Raji (cell line): Measurements from ENCODE around the gene BABAM2.

ENCODE experiments used
- POLR2A ChIP-seq: IDR thresholded peaks from 2 replicates; pipeline ENCODE4 v1.6.1; 2011; ENCODE audit warnings: low read depth, low read length, control low read depth; ENCODE audit not compliant: insufficient read depth

BABAM2 gene

DNA sequence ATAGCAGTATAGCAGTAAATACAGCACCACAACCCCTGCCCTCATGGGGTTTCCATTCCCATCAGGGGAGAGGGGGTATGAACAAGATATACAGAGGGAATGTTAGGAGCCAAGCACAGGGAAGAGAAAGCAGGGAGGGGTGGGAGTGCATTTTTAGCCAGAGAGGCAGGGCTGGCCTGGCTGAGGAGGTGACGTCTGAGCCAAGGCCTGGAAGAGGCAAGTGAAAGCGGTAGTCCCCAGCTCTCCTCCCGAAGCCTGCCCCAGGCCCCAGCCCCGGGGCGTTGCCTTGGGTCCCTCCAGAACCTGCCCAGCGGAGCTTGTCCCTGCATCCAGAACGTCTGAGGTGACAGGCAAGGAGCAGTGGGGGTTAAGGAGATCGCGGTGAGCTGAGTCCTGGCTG is 457.1 kb downstream of the BABAM2 start:
- no peak for TF ChIP-seq POLR2A

DNA sequence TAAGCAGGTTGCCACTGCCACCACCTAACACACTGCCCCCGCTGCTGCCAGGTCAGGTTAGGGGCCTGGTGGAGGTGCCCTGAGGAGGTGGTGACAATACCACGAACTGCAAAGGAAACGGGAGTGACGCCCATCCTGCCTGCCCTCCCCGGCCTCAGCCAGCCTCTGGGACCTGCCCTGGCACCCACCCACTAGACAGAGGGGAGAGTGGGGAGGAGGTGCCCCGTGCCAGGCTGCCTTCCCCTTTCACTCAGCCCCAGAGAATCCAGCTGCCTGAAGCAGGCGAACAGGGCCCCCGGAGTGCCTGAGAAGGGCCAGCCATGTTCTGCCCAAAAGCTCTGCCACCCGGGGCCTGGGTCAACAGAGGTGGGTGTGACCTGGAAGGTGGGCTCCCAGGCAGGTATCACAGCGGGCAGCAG is 457.6 kb downstream of the BABAM2 start:
- no peak for TF ChIP-seq POLR2A

DNA sequence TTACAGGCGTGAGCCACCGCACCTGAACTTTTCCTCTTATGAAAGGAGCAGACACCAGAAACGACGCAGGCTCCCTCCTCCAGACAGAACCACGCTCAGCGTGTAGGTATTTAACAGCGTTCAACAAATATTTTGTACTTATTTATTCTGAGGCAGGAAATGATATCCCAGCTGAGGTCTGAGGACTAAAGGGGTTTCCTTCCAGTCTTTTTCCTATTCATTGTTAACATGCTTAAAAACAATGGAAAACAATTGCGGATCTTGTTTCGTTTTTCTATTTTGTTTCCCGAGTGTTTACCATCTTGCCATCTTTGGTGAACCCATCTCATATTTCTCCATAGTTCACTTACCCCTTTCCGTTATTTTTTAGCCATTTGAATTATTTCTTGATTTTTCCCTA is 458.4 kb downstream of the BABAM2 start:
- no peak for TF ChIP-seq POLR2A

DNA sequence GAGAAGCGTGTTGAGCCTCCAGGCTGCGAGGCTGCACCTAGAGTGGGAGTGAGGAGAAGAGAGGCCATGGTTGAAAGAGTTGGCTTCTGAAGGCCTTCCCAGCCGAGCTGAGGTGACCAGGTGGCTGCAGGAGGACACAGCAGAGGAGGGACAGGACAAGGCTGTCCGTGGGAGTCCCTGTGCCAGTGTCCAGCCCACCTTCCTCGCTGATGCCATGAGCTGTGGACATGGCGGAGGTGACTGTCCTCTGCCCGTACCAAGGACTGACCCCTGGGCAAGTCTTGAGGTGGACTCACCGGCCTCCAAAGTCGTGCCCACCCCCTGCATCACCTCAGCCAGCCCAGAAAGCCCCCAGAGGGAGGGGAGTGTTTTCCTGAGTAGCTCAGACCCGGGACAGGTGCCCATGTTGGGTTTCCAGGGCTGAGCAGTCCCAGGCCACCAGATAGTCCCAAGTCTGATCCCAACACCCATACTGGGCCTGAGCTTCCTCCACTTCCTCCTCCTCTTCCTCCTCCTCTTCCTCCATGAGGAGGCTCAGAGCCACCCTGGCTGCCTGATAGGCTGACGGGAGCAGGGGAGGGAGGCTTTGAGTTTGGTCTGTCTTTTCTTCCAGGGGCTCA is 459.1 kb downstream of the BABAM2 start:
- TF ChIP-seq POLR2A: no peak

DNA sequence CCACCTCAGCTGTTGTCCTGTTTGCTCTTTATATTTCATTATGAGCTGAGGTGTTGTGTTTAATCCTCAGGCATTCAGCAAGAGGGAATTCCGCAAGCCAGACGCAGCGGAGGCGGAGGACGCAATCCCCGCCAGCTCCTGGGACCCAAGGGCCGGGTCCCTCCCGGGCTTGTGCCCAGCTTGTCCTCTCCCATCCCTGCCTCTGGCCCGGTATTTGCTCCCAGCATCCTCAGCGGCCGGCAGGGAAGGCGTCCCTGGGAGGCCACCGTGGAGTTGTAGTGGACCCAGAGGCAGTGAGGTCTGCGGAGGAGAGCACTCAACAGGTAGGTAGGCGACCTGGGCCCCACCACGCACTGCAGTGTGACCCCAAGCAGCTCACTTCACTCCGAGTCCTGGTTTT is 459.7 kb downstream of the BABAM2 start:
- no peak for TF ChIP-seq POLR2A

DNA sequence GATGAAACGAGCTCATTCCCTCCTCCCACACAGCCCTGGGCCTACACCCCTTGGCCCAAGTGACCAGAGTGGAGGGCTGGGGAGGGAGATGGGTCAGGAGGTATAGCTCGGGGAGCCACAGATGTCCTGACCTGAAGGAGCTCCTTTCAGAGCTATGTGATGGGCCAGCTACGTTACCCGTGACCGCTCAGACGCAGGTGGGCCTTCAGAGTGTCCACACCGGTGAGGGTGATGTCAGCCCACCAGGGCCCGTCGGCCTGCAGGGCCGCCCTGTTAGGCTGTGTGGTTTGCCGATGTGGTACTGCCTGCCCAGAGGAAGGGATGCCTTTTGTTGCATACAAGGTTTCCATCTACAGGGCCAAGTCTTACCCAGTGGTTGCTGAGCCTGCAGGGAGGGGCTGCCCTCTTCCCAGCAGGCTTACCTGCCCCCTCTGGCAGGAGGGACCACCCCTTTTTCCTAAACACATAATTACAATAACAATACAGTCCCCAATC is 460.3 kb downstream of the BABAM2 start:
- no peak for TF ChIP-seq POLR2A

DNA sequence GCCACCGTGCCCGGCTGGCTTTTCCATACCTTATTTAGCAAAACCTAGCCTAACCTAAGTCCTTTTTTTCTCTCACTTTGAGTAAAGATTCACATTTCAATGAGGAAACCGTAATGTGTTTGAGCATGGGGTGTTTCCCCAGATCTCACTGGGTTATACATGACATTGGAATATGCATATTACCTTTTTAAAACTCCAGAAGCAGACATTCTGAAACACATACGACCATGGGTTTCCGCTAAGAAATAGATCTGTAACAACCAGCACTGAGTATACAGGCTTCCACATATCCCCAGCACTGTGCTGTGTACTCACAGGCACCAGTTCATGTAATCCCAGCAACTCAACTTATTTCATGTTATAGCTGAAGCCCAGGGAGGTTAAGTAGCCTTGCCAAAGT is 461.1 kb downstream of the BABAM2 start:
- TF ChIP-seq POLR2A: no peak

DNA sequence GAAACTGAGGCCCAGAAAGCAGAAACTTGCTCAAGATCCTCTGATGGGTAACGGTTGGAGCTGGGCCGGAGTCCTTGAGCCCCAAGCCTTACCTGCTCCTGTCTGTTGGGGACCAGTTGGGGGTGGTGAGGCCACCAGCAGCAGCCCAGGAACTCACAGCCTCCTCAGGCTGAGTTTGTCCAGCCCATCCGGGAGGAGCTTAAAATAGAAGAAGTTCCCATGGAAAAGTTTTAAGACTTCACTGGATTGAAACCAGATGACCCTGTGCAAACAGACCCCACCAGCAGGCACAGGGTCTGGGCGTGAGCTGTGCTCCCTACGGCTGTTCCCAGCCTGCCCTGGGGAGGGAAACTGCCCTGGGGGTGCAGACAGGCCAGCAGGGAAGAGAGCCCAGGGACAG is 461.6 kb downstream of the BABAM2 start:
- no peak for TF ChIP-seq POLR2A

DNA sequence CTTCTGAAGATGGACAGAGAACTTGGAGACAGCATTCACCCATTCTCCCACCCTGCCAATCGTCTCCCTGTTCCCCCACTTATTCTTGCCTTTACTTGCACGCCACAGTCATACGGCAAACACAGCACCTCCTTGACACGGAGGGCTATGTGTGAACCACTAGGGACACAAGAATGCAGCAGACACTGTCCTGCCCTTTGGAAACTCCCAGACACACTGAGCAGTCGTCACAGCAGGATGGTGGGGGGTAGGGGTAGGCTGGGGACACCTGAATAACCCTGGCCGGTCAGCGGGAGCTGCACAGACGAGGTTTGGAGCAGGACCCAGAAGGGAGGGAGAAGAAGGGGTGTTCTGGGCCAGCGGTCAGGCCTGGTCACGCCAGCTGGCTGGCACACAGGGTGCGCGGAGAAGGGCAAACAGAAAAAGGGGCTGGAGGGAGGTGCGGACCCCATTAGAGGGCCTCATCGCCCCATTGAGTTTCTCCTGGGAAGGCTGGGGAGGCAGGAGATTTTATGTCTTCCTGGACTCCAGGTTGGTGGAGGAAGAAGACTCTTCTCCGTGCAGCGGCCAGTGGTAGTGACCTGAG is 462.2 kb downstream of the BABAM2 start:
- TF ChIP-seq POLR2A: no peak

DNA sequence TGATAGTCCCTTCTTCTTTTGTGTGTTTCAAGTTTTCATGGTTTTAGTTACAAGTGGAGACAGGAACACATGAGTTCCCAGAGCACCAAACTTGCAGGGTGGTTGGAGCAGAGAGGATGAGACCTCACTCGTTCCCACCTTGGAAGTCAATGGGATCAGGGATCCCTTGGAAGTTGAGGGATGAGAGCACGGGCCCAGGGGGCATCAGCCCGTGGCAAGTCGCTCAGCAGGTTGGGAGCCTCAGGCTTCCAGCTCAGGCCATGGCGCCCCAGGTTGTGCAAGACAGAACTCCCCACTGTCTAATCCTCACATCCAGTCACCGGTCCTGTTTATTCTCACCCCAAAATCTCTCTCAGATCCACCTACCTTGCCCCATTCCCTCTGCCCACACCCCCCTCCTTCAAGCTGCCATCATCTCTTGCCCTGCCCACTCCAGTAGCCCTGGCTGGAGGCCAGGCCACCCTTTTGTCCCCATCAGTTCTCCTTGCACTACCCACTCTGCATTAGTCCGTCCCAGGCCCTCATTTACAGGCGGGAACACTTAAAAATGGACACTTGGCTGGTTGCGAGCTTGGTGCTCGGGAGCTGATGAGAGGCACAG is 464.5 kb downstream of the BABAM2 start:
- no peak for TF ChIP-seq POLR2A

DNA sequence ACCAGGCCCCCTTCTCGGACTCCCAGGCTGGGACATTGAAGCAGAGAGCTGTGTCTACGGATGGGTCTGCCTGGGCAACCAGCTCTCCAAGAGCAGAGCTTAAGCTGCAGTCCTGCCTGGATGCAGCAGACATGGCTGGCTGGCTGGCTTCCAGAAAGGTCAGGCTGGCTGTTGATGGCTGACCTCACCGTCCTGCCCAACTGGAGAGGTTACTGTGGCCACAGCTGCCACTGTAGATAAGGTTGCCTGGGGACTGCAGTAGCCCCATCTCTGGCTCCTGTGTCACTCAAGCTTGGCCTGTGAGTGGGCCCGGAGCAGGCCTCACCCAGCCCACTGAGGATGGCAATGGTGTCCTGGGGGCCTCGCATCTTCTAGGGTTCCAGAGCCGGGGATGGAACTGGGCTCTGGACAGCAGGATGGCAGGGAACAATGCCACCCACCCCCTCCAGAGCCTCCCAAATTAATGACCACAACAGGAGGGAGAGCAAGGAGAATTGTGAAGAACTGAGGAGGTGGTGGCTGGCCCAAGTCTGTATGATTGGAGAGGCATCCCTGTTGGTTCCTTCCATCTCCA is 465.1 kb downstream of the BABAM2 start:
- no peak for TF ChIP-seq POLR2A

DNA sequence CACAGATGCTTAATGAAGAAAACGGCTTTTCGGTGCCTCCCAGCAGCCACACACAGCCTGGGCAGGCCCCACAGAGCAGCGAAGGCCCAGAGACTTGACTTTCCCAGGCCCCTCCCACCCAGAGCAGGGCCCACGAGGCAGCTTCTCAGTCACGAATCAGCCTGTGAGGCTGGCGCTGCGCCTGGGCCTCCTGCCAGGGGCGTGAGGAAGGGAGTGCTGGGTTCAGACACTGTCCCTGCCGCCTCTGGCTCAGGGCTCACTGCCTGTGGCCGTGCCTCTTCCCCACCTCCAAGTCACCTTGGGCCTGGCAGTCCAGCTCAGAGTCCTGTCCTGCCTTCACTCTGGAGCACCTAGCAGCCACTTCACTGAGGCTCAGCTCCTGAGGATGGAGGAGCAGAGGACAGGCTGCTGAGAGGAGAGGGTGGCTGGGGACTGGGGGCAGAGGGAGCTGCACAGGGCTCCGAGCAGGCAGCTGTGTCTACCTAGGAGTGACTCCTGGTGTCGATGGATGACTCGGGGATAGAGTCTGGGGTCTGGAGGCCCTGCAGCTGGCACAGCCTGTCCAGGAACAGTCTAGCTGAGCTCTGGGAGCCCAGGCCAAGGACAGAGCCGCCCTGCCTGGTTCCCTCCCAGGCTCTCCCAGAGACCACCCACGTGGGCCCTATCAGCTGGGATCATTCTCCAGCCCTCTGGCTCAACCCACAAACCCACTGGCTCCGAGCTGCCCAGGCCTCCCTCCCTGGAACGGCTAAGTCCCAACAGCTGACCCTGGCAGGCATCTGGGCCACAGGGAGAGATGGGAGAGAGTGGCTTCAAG is 465.8 kb downstream of the BABAM2 start:
- no peak for TF ChIP-seq POLR2A

DNA sequence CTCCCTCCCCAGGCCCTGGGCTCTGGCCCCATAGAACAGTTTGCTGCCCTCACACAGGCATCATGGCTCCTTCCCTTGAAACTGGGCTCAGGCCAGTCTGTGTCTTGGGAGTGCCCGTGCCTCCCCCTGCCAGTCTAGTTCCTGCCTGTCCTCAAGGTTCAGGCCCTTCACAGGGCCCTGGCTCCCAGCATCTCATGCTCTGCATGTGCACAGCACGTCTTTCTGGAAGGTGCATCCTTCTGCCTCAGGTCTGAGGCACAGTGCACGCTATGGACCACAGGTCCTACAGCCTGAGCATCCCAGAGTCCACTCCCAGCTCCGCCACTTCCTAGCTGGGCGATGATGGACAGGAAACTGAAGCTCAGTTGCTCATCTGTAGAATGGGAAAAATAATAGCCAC is 466.5 kb downstream of the BABAM2 start:
- TF ChIP-seq POLR2A: no peak

DNA sequence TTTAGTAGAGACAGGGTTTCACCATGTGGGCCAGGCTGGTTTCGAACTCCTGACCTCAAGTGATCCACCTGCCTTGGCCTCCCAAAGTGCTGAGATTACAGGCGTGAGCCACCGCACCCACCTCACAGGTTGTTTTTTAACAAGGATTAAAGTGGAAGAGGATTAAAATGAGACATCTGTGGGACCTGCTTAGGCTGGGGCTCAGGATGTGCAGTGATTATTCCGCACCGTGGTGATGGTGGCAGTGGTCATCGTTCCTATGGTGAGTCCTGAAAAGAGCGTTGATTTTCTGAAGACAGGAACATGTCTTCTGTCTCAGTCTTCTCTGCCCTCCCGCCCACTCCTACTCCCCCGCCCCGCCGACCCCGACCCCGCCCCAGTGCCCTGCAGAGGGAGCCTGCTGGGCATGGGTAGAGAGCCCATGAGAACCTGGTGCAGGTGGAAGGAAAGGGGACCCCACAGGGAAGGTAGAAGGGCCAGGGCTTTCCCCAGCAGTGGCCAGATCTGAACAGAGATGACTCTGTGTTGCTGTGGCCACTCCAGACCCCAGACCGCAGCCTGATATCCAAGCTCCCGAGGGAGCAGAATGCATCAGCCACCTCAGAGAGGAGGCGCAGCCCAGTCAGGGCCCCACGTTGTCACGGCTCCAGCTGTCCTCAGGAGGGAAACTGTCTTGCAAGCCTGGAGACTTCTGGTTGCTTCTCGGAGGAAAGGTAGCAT is 467.6 kb downstream of the BABAM2 start:
- no peak for TF ChIP-seq POLR2A
